K562 (cell line): ENCODE measurements around the gene C2orf92. TPM values are rescaled to one million over a fixed set of nuclear protein-coding genes. Genes with fewer than 3 reads are reported as not detected.

Source experiments
- ATAC-seq: fragments of 200-7000 bp; cut with Tn5 transposase; 3 replicates; pipeline ENCODE4 v1.9.1; 2020; ENCODE audit warnings: moderate library complexity
- BruUV-seq: library from RNA; stranded (reverse); fragments of 400-500 nt; replicated peaks from 2 replicates; lab custom pipeline; 2021; lab: Mats Ljungman, UMichigan
- CTCF ChIA-PET: fragments of 300-600 bp; formaldehyde crosslinking; extraction: SDS; loops from one replicate; lab custom pipeline; 2021; ENCODE audit warnings: low intra/inter-chr PET ratio; lab: Yijun Ruan, JAX
- POLR2A ChIA-PET: fragments of 300-600, 350-650 bp; sonication (Branson Sonifier 250); formaldehyde crosslinking; extraction: SDS; loops from one replicate; lab custom pipeline; 2021; ENCODE audit warnings: antibody characterized with exemption, inconsistent platforms; lab: Yijun Ruan, JAX
- DNase-seq, 4 experiments: peaks; one replicate each; pipeline versions ENCODE4 v3.0.0 to v3.0.0-alpha.2; 2011 to 2018; ENCODE audit warnings: low spot score in 3 of 4, mixed read lengths in 3 of 4; ENCODE audit errors: extremely low read depth in 1 of 4
- FAIRE-seq: peaks from 2 replicates; lab custom pipeline; 2011; peaks lifted over from hg19 to GRCh38; lab: Jason Lieb, UNC
- H2AFZ ChIP-seq: 2 replicates; pipeline ENCODE4 v1.6.0; 2011; ENCODE audit warnings: low read depth, low read length, control low read depth, inconsistent platforms
- H3K27ac ChIP-seq: fragments of 200-600 bp; 3 replicates; pipeline ENCODE4 v1.8.0; 2011; ENCODE audit warnings: low read depth, mild to moderate bottlenecking, control low read depth, inconsistent platforms, low read length, moderate library complexity, mixed read lengths; ENCODE audit errors: extremely low read depth
- H3K27me3 ChIP-seq, 2 experiments: fragments of 300-600 bp in 1 of 2; 2 replicates in 1 of 2; 3 replicates in 1 of 2; pipeline versions ENCODE4 v1.6.0 to v1.8.0; 2011; ENCODE audit warnings: inconsistent platforms in 2 of 2, low read length in 2 of 2, mild to moderate bottlenecking in 1 of 2, mixed read lengths in 1 of 2, moderate library complexity in 1 of 2; ENCODE audit not compliant: control insufficient read depth in 2 of 2, insufficient read depth in 2 of 2
- H3K36me3 ChIP-seq: fragments of 300-600 bp; 3 replicates; pipeline ENCODE4 v1.8.0; 2011; ENCODE audit warnings: mild to moderate bottlenecking, low read length, inconsistent platforms; ENCODE audit not compliant: control insufficient read depth, insufficient read depth
- H3K4me1 ChIP-seq, 2 experiments: fragments of 200-600 bp in 1 of 2; replicated peaks in 1 of 2; 2 replicates in 1 of 2; 3 replicates in 1 of 2; pipeline versions ENCODE4 v1.5.1 to v1.8.0; 2011; ENCODE audit warnings: inconsistent platforms in 2 of 2, low read length in 2 of 2, mild to moderate bottlenecking in 1 of 2, mixed read lengths in 1 of 2, moderate library complexity in 1 of 2; ENCODE audit not compliant: control insufficient read depth in 2 of 2, insufficient read depth in 2 of 2
- H3K4me2 ChIP-seq: 2 replicates; pipeline ENCODE4 v1.6.1; 2011; ENCODE audit warnings: low read length, control low read depth, inconsistent platforms, mixed read lengths; ENCODE audit not compliant: insufficient read depth
- H3K4me3 ChIP-seq: fragments of 200-600 bp; sonication (generic), shearing (Covaris generic); 2 replicates; pipeline ENCODE4 v1.5.1; 2016; ENCODE audit warnings: control low read depth, inconsistent platforms
- H3K79me2 ChIP-seq: fragments of 200-600 bp; 3 replicates; pipeline ENCODE4 v1.8.0; 2011; ENCODE audit warnings: low read length, inconsistent platforms; ENCODE audit not compliant: control insufficient read depth, insufficient read depth
- H3K9ac ChIP-seq, 2 experiments: 2 replicates each; pipeline versions ENCODE4 v1.6.0 to v1.6.1; 2011; ENCODE audit warnings: low read depth in 2 of 2, low read length in 2 of 2, control low read depth in 1 of 2, inconsistent platforms in 1 of 2, mild to moderate bottlenecking in 1 of 2, mixed read lengths in 1 of 2; ENCODE audit not compliant: insufficient read depth in 1 of 2
- H3K9me1 ChIP-seq: one replicate; pipeline ENCODE4 v1.6.0; 2011; ENCODE audit warnings: inconsistent platforms, mild to moderate bottlenecking, low read length, moderate library complexity; ENCODE audit not compliant: control insufficient read depth, insufficient read depth
- H3K9me3 ChIP-seq: replicated peaks from 2 replicates; pipeline ENCODE4 v1.5.1; 2011; ENCODE audit warnings: low read depth, low read length, inconsistent platforms; ENCODE audit not compliant: control insufficient read depth, insufficient read depth
- H4K20me1 ChIP-seq: replicated peaks from 2 replicates; pipeline ENCODE4 v1.6.1; 2011; ENCODE audit warnings: low read length, inconsistent platforms, mixed read lengths; ENCODE audit not compliant: control insufficient read depth, insufficient read depth
- ARNT ChIP-seq, 2 experiments: fragments of 450-650 bp; IDR thresholded peaks; 2 replicates each; pipeline ENCODE4 v1.6.1; 2016; ENCODE audit warnings: mild to moderate bottlenecking in 1 of 2
- BCOR ChIP-seq: fragments of 450-650 bp; IDR thresholded peaks from 2 replicates; pipeline ENCODE4 v1.6.1; 2016
- EGR1 ChIP-seq: fragments of 450-650 bp; conservative IDR thresholded peaks from 2 replicates; pipeline ENCODE4 v1.6.1; 2017; ENCODE audit warnings: mild to moderate bottlenecking
- ELF4 ChIP-seq: fragments of 450-650 bp; formaldehyde crosslinking; IDR thresholded peaks from 2 replicates; pipeline ENCODE4 v1.4.0; 2022; ENCODE audit warnings: missing genetic modification characterization
- FOXK2 ChIP-seq, 2 experiments: fragments of 450-650 bp; IDR thresholded peaks in 1 of 2; conservative IDR thresholded peaks in 1 of 2; 2 replicates each; pipeline ENCODE4 v1.6.1; 2016; ENCODE audit warnings: low read depth in 2 of 2, mild to moderate bottlenecking in 1 of 2
- MBD2 ChIP-seq: sonication (generic); IDR thresholded peaks from 2 replicates; pipeline ENCODE4 v1.6.1; 2016; ENCODE audit warnings: low read depth, borderline replicate concordance
- POU5F1 ChIP-seq: fragments of 150-350 bp; IDR thresholded peaks from 2 replicates; pipeline ENCODE4 v1.6.1; 2014; ENCODE audit warnings: borderline replicate concordance, low read length, low read depth, mild to moderate bottlenecking; ENCODE audit not compliant: partially characterized antibody
- SAFB ChIP-seq: fragments of 200-400 bp; formaldehyde crosslinking; IDR thresholded peaks from 2 replicates; pipeline ENCODE4 v1.6.1; 2017; ENCODE audit warnings: low read depth, low read length, borderline replicate concordance
- SMAD4 ChIP-seq: fragments of 250-450 bp; sonication (Bioruptor Pico); conservative IDR thresholded peaks from 2 replicates; pipeline ENCODE4 v1.8.0; 2021; ENCODE audit warnings: inconsistent platforms, mild to moderate bottlenecking, moderate library complexity
- ZNF57 ChIP-seq: fragments of 450-650 bp; formaldehyde crosslinking; IDR thresholded peaks from 2 replicates; pipeline ENCODE4 v1.4.0; 2020; ENCODE audit warnings: mild to moderate bottlenecking, moderate library complexity
- WGBS: fragments of 100-300 bp; shearing (Covaris generic); methylation state at CpG from one replicate; pipeline ENCODE4 v1.1.6; 2016; ENCODE audit warnings: low coverage, mixed read lengths; ENCODE audit not compliant: insufficient coverage; ENCODE audit errors: missing lambda C conversion rate; 5-methylcytosine and 5-hydroxymethylcytosine counted together
- in situ Hi-C: fragments of 300-500 bp; cut with MboI; formaldehyde crosslinking; loops from 4 replicates; pipeline ENCODE4 v1.15.0; 2018; ENCODE audit warnings: inconsistent platforms, mixed read lengths
- intact Hi-C: fragments of 100-400 bp; cut with micrococcal nuclease; formaldehyde crosslinking; loops from 2 replicates; pipeline ENCODE4 v1.14.2; 2022
- polyA plus RNA-seq, 8 experiments: library from polyadenylated mRNA; depleted of rRNA in 4 of 8; stranded (reverse) in 5 of 8; unstranded in 3 of 8; fragments of >200 nt; fragmentation: Nextera tagmentation in 2 of 8; fragmentation: Illumina TruSeq in 1 of 8; extraction: Ambion mirVana in 2 of 8; extraction: Trizol in 1 of 8; gene quantifications; 2 replicates each; pipeline versions ENCODE4 v1.2.1 to v1.2.3, GENCODE V29; 2011 to 2014; ENCODE audit warnings: inconsistent platforms in 1 of 8, missing spikeins in 1 of 8
- total RNA-seq, 7 experiments: library from RNA; depleted of rRNA in 6 of 7; stranded (reverse); fragments of >200 nt in 6 of 7; fragmentation: Illumina TruSeq in 2 of 7; extraction: Trizol in 2 of 7; gene quantifications; 2 replicates each; pipeline versions ENCODE4 v1.2.1 to v1.2.3, GENCODE V29; 2011 to 2021; ENCODE audit warnings: low replicate concordance in 1 of 7
- TF ChIP-seq, protein P1 (sequence below): fragments of 450-650 bp; IDR thresholded peaks from 2 replicates; pipeline ENCODE4 v1.6.1; 2016; ENCODE audit warnings: mild to moderate bottlenecking, moderate library complexity

The C2orf92 gene
- total and polyA plus RNA-seq, 9 of the 15 experiments (the other 6 are each of a cell fraction or from before 2014, with no cell fraction given): 0.65 to 6.8 (median 3.6) TPM

DNA sequence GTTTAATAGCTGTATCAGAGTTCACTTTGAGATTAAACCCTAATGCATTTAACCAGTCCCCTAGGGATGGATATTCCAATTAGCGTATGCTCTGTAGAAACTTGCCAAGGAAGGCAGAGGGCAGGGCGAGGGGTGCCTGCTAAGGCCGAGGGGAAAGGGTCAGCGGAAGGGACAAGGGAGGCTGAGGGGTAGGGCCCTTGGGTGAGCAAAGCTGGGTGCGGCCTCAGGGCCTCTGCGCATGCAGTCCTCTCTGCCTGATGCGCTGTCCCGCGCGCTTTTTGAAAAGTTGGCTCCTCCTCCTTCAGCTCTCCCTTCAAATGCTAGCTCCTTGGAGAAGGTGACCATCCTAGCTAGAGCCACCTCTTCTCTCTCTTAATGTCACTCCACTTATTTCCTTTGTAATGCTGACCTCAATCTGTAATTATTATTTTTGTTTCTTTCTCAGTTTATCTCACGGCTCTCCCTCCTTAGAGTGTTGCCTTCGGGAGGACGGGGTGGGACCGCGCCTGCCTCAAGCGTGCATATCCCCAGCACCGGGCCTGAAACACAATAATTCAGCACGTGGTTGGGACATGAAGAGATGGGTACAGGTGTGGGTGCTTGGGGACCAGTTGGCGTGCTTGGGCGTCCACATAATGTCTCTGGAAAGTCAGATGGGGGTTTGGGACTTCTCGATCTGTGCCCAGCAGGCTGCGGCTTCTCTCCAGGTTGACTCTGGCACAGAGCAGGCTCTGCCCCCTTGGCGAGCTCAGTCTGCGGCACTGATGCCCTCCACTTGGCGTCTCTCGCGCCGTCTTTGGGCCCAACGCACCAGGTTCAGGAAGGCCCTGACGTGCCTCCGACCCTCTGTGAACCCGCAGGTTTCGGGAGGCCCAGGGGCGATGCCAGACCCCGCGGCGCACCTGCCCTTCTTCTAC lies 53.9 kb downstream of the C2orf92 start:
- no peak overlapping the region for H3K27ac ChIP-seq
- FAIRE-seq (no peak), ATAC-seq (no peak), DNase-seq (no peak)
- no peaks in the 10 kb centered on the region for H3K79me2 ChIP-seq
- POLR2A ChIA-PET: no interaction called here
- no peaks in the 10 kb centered on the region for H3K36me3 ChIP-seq
- CTCF ChIA-PET: no interaction called here
- peaks cover 0 to 32% of the 10 kb centered on the region in 2 experiments; a peak in 2 of 5 replicates for H3K27me3 ChIP-seq
- no peak overlapping the region for H3K9ac ChIP-seq
- no peak overlapping the region for H3K4me3 ChIP-seq
- peaks cover 0 to 18% of the 10 kb centered on the region in 2 experiments; a peak in 1 of 5 replicates for H3K4me1 ChIP-seq
- no peaks in the 10 kb centered on the region for H3K9me3 ChIP-seq
- WGBS: 51% methylated on average over 27 of the region's 37 CpGs
- intact Hi-C loops: no loop called here
- H4K20me1 ChIP-seq: no peaks in the 10 kb centered on the region; the same call in 1 of the 2 replicates
- no peak overlapping the region for H2AFZ ChIP-seq
- no TSS peak for BruUV-seq
- H3K4me2 ChIP-seq: no peak overlapping the region
- in situ Hi-C loops: no loop called here
- H3K9me1 ChIP-seq: no peaks in the 10 kb centered on the region
- TF ChIP-seq ARNT (IDR thresholded peaks at IDR 0.05) (no peak), SAFB (no peak), ZNF57 (CRISPR knock-in tag) (no peak), MBD2 (no peak), FOXK2 (conservative IDR thresholded peaks at IDR 0.05 in 1 of 2, IDR thresholded peaks at IDR 0.05 in 1 of 2; ENCODE audit: low read depth in 2 of 2) (no peak), POU5F1 (no peak), BCOR (no peak), ELF4 (CRISPR knock-in tag) (no peak), SMAD4 (CRISPR knock-in tag) (no peak), EGR1 (no peak)
- TF ChIP-seq, protein P1, sequence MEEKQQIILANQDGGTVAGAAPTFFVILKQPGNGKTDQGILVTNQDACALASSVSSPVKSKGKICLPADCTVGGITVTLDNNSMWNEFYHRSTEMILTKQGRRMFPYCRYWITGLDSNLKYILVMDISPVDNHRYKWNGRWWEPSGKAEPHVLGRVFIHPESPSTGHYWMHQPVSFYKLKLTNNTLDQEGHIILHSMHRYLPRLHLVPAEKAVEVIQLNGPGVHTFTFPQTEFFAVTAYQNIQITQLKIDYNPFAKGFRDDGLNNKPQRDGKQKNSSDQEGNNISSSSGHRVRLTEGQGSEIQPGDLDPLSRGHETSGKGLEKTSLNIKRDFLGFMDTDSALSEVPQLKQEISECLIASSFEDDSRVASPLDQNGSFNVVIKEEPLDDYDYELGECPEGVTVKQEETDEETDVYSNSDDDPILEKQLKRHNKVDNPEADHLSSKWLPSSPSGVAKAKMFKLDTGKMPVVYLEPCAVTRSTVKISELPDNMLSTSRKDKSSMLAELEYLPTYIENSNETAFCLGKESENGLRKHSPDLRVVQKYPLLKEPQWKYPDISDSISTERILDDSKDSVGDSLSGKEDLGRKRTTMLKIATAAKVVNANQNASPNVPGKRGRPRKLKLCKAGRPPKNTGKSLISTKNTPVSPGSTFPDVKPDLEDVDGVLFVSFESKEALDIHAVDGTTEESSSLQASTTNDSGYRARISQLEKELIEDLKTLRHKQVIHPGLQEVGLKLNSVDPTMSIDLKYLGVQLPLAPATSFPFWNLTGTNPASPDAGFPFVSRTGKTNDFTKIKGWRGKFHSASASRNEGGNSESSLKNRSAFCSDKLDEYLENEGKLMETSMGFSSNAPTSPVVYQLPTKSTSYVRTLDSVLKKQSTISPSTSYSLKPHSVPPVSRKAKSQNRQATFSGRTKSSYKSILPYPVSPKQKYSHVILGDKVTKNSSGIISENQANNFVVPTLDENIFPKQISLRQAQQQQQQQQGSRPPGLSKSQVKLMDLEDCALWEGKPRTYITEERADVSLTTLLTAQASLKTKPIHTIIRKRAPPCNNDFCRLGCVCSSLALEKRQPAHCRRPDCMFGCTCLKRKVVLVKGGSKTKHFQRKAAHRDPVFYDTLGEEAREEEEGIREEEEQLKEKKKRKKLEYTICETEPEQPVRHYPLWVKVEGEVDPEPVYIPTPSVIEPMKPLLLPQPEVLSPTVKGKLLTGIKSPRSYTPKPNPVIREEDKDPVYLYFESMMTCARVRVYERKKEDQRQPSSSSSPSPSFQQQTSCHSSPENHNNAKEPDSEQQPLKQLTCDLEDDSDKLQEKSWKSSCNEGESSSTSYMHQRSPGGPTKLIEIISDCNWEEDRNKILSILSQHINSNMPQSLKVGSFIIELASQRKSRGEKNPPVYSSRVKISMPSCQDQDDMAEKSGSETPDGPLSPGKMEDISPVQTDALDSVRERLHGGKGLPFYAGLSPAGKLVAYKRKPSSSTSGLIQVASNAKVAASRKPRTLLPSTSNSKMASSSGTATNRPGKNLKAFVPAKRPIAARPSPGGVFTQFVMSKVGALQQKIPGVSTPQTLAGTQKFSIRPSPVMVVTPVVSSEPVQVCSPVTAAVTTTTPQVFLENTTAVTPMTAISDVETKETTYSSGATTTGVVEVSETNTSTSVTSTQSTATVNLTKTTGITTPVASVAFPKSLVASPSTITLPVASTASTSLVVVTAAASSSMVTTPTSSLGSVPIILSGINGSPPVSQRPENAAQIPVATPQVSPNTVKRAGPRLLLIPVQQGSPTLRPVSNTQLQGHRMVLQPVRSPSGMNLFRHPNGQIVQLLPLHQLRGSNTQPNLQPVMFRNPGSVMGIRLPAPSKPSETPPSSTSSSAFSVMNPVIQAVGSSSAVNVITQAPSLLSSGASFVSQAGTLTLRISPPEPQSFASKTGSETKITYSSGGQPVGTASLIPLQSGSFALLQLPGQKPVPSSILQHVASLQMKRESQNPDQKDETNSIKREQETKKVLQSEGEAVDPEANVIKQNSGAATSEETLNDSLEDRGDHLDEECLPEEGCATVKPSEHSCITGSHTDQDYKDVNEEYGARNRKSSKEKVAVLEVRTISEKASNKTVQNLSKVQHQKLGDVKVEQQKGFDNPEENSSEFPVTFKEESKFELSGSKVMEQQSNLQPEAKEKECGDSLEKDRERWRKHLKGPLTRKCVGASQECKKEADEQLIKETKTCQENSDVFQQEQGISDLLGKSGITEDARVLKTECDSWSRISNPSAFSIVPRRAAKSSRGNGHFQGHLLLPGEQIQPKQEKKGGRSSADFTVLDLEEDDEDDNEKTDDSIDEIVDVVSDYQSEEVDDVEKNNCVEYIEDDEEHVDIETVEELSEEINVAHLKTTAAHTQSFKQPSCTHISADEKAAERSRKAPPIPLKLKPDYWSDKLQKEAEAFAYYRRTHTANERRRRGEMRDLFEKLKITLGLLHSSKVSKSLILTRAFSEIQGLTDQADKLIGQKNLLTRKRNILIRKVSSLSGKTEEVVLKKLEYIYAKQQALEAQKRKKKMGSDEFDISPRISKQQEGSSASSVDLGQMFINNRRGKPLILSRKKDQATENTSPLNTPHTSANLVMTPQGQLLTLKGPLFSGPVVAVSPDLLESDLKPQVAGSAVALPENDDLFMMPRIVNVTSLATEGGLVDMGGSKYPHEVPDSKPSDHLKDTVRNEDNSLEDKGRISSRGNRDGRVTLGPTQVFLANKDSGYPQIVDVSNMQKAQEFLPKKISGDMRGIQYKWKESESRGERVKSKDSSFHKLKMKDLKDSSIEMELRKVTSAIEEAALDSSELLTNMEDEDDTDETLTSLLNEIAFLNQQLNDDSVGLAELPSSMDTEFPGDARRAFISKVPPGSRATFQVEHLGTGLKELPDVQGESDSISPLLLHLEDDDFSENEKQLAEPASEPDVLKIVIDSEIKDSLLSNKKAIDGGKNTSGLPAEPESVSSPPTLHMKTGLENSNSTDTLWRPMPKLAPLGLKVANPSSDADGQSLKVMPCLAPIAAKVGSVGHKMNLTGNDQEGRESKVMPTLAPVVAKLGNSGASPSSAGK: no peak
